GM21367 (cell line): ENCODE data around the gene MBTPS1.

Source experiments
- ATAC-seq: cut with Tn5 transposase; IDR thresholded peaks from one replicate; pipeline ENCODE4 v1.9.1; 2021; ENCODE audit not compliant: unreplicated experiment

The MBTPS1 gene

DNA sequence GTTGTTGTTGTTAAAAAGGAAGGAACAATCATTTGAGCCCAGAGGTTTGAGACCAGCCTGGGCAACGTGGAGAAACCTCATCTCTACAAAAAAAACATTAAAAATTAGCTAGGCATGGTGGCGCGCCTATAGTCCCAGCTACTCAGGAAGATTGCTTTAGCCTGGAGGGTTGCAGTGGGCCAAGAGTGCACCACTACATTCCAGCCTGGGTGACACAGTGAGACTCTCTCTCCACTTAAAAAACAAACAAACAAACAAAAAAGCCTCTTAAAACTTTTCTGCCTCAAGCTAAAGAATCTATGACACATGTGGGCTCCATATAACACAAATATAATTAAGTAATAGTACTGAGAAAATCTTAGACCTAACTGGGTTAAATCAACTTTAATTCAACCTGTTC, 12.5 kb downstream of the MBTPS1 start:
- ATAC-seq: no peak

DNA sequence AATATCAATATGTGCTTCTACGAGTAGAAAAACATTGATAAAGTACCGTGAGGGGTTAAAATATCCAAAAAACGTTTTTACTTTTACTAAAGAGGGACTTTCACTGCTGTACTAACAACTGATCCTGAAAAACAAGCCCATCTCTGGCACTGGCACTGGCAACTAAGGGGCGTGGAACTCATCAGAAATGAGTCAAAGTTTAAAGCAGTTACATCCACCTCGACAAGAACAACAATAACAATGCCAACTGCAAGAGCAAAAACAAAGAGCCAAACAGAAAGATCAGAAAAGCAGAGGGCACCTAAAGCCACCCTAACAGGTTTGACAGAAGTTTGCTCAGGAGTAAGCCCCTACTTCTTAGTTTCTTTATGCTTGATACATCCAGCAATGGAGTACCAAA, 13.1 kb downstream of the MBTPS1 start:
- no peak for ATAC-seq

DNA sequence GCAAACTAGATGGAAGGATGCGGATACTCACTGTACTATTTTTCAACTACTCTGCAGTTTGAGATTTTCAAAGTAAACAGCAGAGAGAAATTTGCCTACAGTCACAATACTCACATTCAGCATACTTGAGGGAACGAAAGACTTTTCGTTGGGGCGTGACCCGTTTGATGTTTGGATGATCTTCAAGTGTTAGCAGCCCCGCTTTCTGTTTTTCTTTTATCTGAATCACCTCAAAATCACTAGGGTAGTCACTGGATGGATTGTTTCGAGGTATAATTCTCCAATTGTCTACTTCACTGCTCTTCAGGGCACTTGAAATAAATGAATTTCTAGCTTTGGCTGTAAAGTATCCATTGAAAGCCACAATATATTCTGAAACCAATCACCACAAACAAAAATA, 17.8 kb downstream of the MBTPS1 start:
- ATAC-seq: no peak

DNA sequence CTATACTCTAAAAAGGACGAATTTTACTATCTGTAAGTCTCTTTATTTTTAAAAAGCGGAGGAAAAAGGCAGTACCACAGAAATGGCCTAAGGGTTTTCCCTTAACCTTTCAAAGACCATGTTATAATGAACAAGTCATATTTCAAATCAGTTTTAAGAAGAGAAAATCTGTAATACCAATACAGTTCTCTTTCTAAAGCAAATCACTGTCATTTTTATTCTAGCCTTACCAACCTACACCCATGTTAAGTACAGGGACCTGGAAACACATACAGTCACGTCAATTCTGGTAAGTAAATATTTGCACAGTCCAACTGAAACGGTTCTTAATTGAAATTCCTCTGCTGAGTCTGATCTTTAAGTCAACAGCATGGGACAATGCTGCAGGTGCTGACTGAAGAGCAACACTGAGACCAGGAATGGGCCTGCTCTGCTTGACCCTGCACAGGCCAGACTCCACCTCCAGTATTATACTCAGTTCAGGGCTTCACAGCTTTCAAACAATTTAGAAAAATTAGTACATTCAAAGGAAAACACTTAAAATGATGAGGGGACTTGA, 20.2 kb downstream of the MBTPS1 start:
- no peak for ATAC-seq

DNA sequence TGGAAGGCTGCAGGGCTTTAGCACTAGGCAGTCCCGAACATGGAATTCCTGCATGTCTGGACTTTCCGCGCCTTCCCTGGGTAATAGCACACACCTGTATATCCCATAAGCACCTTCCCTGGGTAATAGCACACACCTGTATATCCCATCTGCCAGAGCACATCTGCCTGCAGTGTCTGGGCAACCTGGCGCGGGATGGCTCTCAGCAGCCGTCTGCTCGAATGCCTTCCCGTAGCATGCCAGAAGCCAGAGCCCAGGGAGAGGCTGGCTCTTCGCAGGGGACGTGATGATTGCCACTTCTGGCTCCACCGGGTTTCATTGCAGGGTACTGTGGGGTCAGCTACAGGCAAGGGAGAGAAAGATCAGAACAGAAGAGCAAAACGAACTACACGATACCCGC, 21.3 kb downstream of the MBTPS1 start:
- ATAC-seq: no peak

DNA sequence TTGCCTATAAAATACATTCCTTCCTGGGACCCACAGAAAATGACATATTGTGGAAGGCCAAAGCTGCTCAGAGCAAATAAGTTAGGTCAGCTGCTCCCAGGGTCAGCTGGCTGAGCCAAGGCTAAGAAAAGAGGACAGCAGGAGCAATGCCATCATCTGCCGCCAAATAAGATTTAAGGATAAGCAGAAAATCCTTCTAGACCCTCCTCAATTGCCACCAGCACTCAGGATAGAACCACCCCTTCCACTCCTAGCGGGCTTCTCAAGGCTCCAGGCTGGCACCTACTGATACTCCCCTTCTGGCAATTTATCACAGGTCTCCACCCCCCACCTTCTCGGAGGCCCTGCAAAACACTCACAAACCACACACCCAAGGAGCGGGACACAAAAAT, 22.9 kb downstream of the MBTPS1 start:
- no peak for ATAC-seq

DNA sequence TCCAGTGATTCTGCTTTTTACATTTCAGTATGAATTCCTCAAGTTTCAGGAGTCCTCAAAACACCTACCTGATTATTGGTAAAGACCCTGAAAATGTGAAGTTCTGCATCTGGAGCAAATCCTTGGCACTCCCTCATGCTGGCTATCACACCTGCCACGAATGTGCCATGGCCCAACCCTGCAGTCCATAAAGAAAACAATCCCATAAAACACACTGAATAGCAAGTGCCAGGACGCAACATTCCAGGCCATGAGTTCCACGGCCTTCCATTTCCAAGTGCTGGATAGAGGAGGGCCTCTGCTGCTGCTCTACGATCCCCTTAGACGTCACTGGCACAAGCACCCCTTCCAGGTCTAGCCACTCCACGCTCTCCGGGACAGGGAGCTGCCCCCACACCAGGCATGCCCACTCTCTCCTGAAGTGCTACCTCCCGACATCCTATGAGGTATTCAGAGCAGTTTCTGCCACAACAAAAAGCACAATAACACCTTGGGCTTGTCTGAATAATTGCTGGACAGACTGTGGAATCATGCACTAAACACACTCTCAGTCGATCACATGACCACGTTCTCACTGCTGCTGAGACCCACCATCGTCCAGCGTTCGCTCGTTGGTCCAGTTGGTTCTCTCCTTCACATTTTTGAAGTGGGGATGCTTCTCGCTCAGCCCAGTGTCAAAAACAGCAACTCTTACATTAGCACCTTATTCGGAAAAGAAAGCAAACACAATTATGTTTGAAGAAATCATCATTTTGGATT, 23.4 kb downstream of the MBTPS1 start:
- ATAC-seq: no peak

DNA sequence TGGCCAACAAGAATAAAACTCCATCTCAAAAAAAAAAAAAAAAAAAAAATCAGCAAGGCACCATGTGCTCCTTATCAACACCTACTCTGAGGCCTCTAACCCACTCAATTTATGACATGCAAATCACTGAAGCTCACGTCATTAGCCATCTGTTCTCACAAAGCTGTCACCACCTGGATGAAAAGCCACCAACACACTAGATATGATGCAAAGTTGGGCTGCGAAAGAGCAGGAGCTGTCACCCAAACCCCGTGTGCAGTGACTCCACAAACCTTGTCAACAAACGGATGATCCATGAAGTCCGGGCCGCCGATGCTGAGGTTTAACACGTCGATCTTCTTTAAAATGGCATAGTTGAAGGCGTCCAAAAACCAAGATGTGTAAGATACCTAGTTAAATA, 25.3 kb downstream of the MBTPS1 start:
- no peak for ATAC-seq

DNA sequence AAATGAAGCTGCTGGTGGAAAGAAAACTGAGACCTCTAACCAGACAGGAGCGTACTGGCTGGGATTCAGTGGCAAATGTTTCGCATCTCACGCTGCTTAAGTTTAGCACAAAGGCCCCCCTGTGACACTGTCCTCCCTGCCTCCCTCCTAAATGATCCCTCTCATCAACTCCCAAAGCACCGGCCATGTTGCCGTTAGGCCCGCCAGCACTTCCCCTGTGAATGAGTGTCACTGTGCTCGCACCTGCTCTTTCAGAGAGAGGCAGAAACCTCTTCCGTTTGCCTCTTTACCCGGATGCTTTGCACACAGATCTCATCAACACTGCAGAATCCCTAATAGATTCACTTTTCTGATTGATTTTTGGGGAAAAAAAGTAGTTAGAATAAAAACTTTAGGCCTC, 26.5 kb downstream of the MBTPS1 start:
- ATAC-seq: no peak

DNA sequence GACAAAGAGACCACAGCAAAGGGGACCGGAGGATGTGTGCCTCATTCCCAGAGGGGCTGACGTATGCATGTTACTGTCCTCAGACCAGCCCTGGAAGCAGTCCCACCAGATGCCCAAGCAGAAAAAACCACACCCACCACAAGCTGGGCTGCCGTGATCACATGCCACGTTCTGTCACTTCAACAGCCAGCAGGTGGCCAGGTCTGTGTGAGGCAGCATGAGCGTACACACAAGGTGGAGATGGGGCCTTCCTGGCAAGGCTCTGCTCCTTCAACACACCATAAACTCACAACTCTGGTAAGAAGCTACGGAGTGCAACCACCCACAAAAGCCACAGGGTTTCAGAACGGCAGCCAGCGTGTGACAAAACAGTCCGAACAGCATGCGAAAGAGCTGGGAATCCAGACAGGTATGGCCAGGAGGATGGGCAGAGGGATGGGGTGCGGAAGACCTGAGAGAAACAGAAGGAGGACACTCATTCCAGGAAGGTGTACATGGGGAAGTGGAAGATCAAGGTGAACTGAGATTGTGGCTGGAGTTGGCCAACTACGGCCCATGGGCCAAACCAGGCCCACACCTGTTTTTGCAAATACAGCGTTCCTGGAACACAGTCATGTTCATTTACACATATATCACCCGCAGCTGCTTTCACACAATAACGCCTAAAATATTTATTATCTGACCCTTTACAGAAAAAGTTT, 27.9 kb downstream of the MBTPS1 start:
- ATAC-seq: peak; percentile 62

DNA sequence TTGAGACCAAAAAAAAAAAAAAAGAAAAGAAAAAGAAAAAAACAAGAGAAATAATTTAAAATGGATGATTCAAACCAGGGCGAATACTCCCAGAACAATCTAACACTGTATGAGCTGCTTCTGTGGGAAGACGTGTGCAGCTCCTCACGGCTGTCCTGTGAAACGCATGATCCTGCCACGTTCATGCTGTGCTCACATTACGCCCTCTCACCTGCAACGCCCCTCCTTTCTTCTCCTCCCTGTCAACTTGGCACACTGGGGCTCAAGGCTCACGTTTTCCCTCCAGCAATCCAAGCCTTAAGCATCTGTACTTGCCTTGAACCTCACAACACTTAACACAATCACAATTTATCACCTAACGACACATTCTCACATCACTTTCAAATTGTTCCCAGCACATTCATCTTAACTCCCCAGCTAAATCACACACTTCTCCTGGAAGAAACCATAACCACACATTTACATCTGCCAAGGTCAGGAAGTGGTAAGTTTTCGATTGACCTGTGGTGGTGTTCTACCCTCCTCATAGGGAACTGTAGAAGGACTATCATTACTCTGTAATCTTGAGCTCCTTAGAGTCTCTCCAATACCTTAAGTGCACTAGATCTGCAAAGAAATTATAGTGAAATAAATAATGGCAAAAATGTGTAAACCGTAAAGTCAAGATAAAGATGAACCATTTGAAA, 29.1 kb downstream of the MBTPS1 start:
- ATAC-seq: no peak

DNA sequence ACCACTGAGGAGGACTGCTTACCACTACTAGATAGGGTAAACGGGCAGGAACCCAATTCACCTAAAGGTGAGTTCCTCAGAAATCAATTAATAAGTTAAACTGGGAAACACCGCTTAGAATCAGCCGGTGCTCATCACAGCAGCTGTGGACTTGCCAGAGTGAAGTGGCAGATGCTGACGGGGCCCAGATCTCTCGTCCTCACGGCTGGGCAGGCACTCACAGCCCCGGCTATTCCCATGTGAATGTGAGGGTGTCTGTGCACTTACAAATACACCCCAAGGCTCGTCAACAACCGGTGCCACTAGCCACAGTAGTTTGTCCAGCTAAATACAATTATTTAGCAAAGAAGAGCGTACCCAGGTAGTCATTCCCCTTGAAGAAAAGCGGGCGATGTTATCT, 29.7 kb downstream of the MBTPS1 start:
- no peak for ATAC-seq

DNA sequence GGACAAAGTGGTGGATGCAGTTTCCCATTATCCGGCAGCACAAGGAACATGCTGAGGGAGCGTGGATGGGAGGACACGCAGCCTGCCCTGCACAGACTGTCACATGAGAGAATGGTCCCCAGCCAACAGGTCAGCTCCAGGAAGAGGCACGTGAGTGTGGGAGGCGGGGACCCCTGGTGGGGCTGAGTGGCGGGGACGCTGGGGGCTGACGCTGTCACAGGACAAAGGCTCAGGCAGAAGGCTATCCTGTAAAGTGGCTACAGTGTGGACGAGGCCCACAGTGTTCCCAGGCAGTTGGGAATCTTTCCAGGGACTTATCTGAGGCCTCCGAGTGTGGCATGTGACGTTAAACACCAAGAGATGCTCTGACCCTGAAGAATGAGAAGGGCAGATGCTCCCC, 30.4 kb downstream of the MBTPS1 start:
- ATAC-seq: no peak

DNA sequence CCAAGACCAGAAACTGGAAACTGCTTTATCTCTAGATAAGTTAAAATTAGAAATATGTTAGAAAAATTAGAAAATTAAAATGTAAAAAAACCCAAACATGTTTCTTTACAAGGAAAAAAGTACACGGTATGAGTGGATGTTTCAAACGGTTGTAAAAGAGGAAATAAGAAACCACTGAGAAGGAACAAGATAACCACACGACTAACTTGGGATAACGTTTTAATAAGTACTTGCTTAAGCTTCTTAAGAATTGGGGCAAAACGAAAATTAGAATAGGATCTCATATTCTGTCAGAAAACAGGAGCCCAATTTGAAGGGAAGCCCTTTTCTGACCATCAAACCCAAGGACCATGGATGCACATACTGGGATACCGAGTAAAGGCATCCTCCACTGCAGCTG, 31.0 kb downstream of the MBTPS1 start:
- ATAC-seq: no peak

DNA sequence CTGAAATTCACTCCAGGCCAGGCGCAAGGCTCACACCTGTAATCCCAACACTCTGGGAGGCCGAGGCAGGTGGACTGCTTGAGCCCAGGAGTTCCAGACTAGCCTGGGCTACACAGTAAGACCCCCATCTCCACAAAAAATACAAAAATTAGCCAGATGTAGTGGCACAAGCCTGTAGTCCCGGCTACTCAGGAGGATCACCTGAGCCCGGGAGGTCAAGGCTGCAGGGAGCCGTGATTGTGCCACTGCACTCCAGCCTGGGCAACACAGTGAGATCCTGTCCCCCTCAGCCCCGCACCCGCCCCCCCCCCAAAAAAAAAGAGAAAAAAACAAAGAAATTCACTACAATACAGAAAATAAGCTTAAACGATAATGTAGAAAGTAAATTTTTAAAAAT, 31.5 kb downstream of the MBTPS1 start:
- ATAC-seq: no peak

DNA sequence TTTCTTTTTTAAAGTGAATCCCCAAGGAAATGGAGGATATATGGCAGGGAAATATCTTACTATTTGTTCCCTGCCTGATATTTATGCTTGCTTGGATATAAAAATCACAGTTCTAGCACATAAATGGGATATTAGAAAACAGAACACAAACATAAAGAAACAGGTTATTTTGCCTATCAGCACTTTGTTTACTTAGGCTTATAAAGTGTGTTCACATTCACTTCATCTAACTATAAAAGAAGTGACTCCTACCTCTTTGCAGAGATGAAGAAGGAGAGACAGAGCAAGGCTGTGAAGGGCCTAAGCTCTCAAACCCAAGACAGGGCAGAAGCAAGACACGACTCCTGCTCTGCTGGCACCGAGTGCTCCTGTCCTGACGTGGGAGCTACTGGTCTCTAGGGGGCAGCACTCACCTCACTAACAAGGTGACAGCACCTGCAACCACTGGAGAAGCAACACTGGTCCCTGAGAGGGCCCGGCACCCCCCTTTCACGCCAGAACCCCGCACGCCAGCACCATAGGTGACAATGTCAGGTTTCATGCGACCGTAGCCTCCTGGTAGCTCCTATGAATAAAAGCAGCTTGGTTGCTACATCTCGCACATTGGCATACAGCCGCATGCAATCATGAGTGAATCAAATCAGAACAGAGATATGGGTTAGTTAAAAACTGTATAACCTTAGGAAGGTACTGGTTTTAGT, 32.0 kb downstream of the MBTPS1 start:
- ATAC-seq: no peak

DNA sequence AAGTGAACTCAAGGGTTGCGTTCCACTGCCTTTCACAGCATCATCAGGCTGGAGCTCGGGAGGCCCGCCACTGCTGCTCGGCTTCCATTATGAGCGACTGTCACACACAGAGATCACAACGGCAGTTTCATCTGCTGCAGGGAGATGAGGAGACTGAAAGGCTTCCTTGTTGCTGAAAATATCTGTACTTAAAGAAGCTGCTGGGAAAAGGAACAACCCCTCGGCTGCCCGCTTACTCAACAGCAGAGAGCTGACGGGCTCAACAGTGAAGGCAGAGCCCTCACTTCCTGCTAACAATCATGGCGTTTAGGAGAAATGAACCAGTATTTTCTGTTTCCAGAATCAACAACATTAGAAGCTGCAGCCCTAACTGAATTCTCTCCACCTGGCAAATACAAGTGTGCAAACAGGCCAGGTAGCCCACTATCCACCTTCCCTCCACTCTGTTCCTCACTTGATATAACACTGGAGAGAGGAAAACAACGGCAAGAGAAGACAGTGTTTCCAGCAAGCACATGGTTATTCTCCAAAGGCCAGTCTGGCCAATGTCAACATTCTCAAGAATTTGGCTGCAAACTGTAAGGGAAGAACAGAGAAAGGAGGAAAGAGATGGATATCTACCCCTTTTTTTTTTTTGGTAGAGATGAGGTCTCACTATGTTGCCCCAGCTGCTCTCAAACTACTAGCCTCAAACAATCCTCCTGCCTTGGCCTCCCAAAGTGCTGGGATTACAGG, 33.7 kb downstream of the MBTPS1 start:
- ATAC-seq: no peak

DNA sequence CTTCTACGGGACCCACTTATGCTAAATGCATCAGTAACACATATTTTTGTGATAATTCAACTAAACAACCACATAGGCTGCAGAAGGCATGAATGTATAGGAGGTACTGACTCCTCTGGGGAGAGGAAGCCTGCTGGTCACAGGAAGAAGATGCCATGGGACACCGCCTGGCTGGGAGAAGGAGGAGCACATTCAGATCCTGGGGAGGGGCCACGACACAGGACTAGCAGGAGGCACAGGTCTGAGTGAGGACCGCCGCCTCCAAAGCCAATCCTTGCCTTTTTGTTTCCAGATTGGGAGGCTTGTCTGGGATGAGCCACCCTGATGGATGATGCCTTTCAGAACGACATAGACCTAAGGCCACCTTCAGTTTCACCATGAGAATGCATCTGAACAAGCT, 34.6 kb downstream of the MBTPS1 start:
- ATAC-seq: no peak

DNA sequence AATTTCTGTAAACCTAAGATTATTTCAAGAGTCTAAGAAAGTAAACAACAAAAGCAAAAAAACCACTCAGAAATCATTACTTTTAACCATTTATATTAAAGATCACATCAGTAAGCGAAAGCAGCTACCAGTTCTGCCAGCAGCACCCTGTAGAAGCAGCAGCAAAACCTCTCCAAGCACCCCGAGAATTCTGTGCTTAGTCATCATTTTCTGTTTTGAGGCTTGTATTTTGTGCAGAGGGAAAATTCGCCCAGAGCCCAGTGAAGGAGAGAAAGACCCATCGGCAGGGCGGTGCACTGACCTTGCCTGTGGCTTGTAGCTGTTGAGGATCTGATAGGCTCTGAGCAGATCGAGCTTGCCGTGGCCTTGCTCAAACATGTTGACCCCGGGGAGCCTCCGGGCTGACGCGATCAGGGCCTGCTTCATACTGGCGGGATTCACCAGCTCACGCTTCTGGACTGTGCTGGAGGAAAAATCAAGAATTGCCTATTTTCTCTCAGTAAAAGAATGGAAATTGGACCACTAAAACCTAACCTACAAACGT, 35.2 kb downstream of the MBTPS1 start:
- no peak for ATAC-seq

DNA sequence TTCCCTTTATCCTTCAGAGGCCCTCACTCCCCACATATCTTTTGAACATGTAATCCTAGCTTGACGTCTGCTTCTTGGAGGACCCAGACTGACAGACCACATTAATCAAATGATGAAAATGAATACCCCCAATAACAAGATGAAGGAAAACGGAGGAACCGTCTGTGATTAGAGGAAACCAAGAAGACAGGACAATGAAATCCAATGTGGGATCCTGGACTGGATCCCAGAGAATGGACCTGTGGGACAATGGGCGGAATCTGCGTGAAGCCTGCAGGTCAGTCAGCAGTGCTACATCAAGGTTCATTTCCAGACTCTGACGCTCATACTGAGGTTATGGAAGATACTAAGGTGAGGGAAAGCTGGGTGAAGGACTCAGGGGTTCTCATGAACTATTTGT, 35.9 kb downstream of the MBTPS1 start:
- no peak for ATAC-seq
